ENCODE measurements around the gene CSN3. TPM values are rescaled to one million over a fixed set of nuclear protein-coding genes. Genes with fewer than 3 reads are reported as not detected.

CSN3 gene
- total RNA-seq, 1 donor from 2014 or later = not detected

- Mint-ChIP-seq H3K9me3 (ENCODE audit: unreplicated experiment) (no peaks in the 10 kb centered on the region), H3K36me3 (ENCODE audit: unreplicated experiment) (no peaks in the 10 kb centered on the region), H3K27me3 (ENCODE audit: unreplicated experiment) (no peaks in the 10 kb centered on the region), H3K27ac (ENCODE audit: unreplicated experiment) (no peak overlapping the region), H3K4me3 (ENCODE audit: unreplicated experiment) (no peak overlapping the region), H3K4me1 (ENCODE audit: low read depth, unreplicated experiment) (no peaks in the 10 kb centered on the region)
- DNase-seq = no peak
- no peak for TF ChIP-seq CTCF (IDR thresholded peaks at IDR 0.05; ENCODE audit: partially characterized antibody, unreplicated experiment)
Measured at GRCh38 chr4:70251945-70252277, 9.5 kb downstream of the CSN3 start.

GRCh38 chr4:70269674-70270073 lies 27.3 kb downstream of the CSN3 start:
- Mint-ChIP-seq H3K27me3 (ENCODE audit: unreplicated experiment) (no peaks in the 10 kb centered on the region), H3K27ac (ENCODE audit: unreplicated experiment) (no peak overlapping the region), H3K36me3 (ENCODE audit: unreplicated experiment) (no peaks in the 10 kb centered on the region), H3K9me3 (ENCODE audit: unreplicated experiment) (no peaks in the 10 kb centered on the region), H3K4me1 (ENCODE audit: low read depth, unreplicated experiment) (no peaks in the 10 kb centered on the region), H3K4me3 (ENCODE audit: unreplicated experiment) (no peak overlapping the region)
- TF ChIP-seq CTCF (IDR thresholded peaks at IDR 0.05; ENCODE audit: partially characterized antibody, unreplicated experiment) = no peak
- no peak for DNase-seq

GRCh38 chr4:70277121-70277520 lies 34.7 kb downstream of the CSN3 start:
- H3K36me3 Mint-ChIP-seq (ENCODE audit: unreplicated experiment) = no peaks in the 10 kb centered on the region
- TF ChIP-seq CTCF (IDR thresholded peaks at IDR 0.05; ENCODE audit: partially characterized antibody, unreplicated experiment) = no peak
- H3K4me3 Mint-ChIP-seq (ENCODE audit: unreplicated experiment) = no peak overlapping the region
- DNase-seq = no peak
- H3K27me3 Mint-ChIP-seq (ENCODE audit: unreplicated experiment) = peaks cover 2% of the 10 kb centered on the region
- no peaks in the 10 kb centered on the region for H3K4me1 Mint-ChIP-seq (ENCODE audit: low read depth, unreplicated experiment)
- no peaks in the 10 kb centered on the region for H3K9me3 Mint-ChIP-seq (ENCODE audit: unreplicated experiment)
- H3K27ac Mint-ChIP-seq (ENCODE audit: unreplicated experiment) = no peak overlapping the region

GRCh38 chr4:70280567-70280966 lies 38.2 kb downstream of the CSN3 start:
- peaks cover 2% of the 10 kb centered on the region for H3K27me3 Mint-ChIP-seq (ENCODE audit: unreplicated experiment)
- no peak overlapping the region for H3K4me3 Mint-ChIP-seq (ENCODE audit: unreplicated experiment)
- H3K36me3 Mint-ChIP-seq (ENCODE audit: unreplicated experiment) = no peaks in the 10 kb centered on the region
- TF ChIP-seq CTCF (IDR thresholded peaks at IDR 0.05; ENCODE audit: partially characterized antibody, unreplicated experiment) = no peak
- no peak overlapping the region for H3K27ac Mint-ChIP-seq (ENCODE audit: unreplicated experiment)
- DNase-seq = no peak
- H3K9me3 Mint-ChIP-seq (ENCODE audit: unreplicated experiment) = no peaks in the 10 kb centered on the region
- no peaks in the 10 kb centered on the region for H3K4me1 Mint-ChIP-seq (ENCODE audit: low read depth, unreplicated experiment)

- DNase-seq = no peak
- Mint-ChIP-seq H3K27ac (ENCODE audit: unreplicated experiment) (no peak overlapping the region), H3K36me3 (ENCODE audit: unreplicated experiment) (no peaks in the 10 kb centered on the region), H3K27me3 (ENCODE audit: unreplicated experiment) (no peaks in the 10 kb centered on the region), H3K4me1 (ENCODE audit: low read depth, unreplicated experiment) (no peaks in the 10 kb centered on the region), H3K9me3 (ENCODE audit: unreplicated experiment) (no peaks in the 10 kb centered on the region), H3K4me3 (ENCODE audit: unreplicated experiment) (no peak overlapping the region)
- TF ChIP-seq CTCF (IDR thresholded peaks at IDR 0.05; ENCODE audit: partially characterized antibody, unreplicated experiment) = no peak
Measured at GRCh38 chr4:70288651-70289050, 46.3 kb downstream of the CSN3 start.

All from glutamatergic neuron (in vitro differentiated cells).